ENCODE measurements around the gene PTPRK. TPM values are rescaled to one million over a fixed set of nuclear protein-coding genes. Genes with fewer than 3 reads are reported as not detected.
A peak's percentile ranks its signal among the peaks of the same experiment; 100 is the strongest.

Gene PTPRK
- total and polyA plus RNA-seq, 12 donors: 7.5 to 47.7 (median 35.7) TPM

DNA sequence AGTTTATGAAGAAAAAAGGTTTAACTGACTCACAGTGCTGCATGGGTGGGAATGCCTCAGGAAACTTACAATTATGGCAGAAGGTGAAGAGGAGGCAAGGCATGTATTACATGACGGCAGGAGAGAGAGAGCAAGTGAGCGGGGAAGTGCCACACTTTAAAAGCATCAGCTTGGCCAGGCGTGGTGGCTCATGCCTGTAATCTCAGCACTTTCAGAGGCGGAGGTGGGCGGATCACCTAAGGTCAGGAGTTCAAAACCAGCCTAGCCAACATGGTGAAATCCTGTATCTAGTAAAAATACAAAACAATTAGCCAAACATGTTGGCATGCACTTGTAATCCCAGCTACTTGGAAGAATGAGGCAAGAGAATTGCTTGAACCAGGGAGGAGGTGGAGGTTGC lies 406.2 kb downstream of the PTPRK start:
- ATAC-seq: no peak
- H3K9me3 ChIP-seq: no peaks in the 10 kb centered on the region
- intact Hi-C loops (cut with DNase I): no loop called here

DNA sequence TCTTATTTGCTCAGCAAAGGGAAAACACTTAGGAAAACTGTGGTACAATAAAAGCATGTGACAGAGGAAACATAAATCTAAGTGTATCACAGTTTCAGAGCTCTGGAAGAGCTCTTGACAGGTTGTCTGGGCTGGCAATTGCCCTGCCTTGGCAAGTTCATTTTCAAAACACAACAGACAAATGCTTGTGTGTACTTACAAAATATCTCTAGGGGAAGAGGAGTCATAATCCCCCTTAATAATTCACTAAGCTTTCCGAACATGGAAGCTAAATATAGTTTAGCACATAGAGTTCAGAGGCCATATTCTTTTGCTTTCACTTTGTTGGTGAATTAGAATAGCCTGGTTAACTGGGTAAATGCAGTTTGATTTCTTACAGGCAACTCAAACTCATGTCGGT lies 407.9 kb downstream of the PTPRK start:
- Histone ChIP-seq H3K27ac (peak overlapping the region in 7 of 10 donors; percentile 3 to 72 (median 54)), H3K27me3 (no peaks in the 10 kb centered on the region), H3K4me3 (peak overlapping the region in 8 of 10 donors; percentile 8 to 48 (median 33)), H3K36me3 (no peaks in the 10 kb centered on the region), H3K9me3 (no peaks in the 10 kb centered on the region), H3K4me1 (peaks cover 0 to 41% (median 18%) of the 10 kb centered on the region in 9 donors)
- 20 to 28% methylated on average over 2 of the region's 2 CpGs for WGBS, 2 donors
- ATAC-seq (peak in 7 of 8 donors; percentile 28 to 85 (median 58)), DNase-seq (no peak)
- TF ChIP-seq, protein P1, sequence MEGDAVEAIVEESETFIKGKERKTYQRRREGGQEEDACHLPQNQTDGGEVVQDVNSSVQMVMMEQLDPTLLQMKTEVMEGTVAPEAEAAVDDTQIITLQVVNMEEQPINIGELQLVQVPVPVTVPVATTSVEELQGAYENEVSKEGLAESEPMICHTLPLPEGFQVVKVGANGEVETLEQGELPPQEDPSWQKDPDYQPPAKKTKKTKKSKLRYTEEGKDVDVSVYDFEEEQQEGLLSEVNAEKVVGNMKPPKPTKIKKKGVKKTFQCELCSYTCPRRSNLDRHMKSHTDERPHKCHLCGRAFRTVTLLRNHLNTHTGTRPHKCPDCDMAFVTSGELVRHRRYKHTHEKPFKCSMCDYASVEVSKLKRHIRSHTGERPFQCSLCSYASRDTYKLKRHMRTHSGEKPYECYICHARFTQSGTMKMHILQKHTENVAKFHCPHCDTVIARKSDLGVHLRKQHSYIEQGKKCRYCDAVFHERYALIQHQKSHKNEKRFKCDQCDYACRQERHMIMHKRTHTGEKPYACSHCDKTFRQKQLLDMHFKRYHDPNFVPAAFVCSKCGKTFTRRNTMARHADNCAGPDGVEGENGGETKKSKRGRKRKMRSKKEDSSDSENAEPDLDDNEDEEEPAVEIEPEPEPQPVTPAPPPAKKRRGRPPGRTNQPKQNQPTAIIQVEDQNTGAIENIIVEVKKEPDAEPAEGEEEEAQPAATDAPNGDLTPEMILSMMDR (IDR thresholded peaks at IDR 0.05): no peak
- intact Hi-C loops (cut with DNase I): no loop called here

More for the DNA sequence above, 406.2 kb downstream of the PTPRK start:
- peaks cover 0 to 48% (median 18%) of the 10 kb centered on the region in 9 donors for H3K4me1 ChIP-seq
- H3K4me3 ChIP-seq: no peak overlapping the region
- TF ChIP-seq, protein P1 (IDR thresholded peaks at IDR 0.05): no peak
- WGBS, 2 donors: 90 to 99% methylated on average over 5 of the region's 5 CpGs
- no peaks in the 10 kb centered on the region for H3K36me3 ChIP-seq
- no peaks in the 10 kb centered on the region for H3K27me3 ChIP-seq
- H3K27ac ChIP-seq: no peak overlapping the region
- no peak for DNase-seq

DNA sequence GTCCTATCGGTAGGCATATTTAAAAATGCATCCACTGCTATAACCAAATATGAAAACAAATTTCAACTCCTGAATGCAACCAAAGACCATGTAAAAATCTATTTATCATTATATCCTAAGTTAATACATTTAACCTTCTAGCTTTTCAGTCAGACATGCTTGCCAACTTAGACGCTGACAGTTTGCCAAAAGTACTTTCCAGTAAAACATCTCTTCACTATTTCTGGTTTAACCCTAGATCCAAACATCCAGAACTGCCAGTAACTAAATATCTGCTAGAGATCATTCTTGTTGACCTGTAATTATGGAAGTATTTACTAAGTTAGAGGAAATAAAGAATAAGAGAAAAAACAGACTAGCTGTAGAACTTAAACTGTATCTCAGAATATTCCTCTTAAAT lies 409.3 kb downstream of the PTPRK start:
- peak in 1 of 2 donors; percentile 31 for DNase-seq
- Histone ChIP-seq H3K9me3 (no peaks in the 10 kb centered on the region), H3K27me3 (no peaks in the 10 kb centered on the region), H3K4me1 (peaks cover 0 to 41% (median 18%) of the 10 kb centered on the region in 9 donors), H3K36me3 (no peaks in the 10 kb centered on the region), H3K4me3 (no peak overlapping the region), H3K27ac (no peak overlapping the region)
- intact Hi-C loops (cut with DNase I): no loop called here
- ATAC-seq: no peak
- TF ChIP-seq, protein P1 (IDR thresholded peaks at IDR 0.05): no peak
- WGBS, 2 donors: 51 to 60% methylated on average over 2 of the region's 2 CpGs

DNA sequence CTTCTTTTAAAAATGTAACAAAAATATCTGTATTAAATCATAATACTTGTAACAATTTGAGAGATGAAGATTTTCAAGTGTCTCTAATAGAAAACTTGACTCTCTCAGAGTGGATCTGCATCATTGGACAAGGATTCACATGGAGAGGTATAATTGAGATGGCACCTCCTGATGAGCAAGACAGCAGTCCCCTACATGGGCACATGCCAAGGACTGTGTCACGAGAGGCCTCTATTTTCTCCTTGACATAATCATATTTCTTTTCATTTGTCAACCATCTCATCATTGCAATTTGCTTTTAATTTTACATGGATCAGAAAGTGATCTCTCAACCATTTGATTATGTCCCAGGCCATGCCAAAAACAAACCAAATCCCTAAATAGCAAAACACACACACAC lies 412.7 kb downstream of the PTPRK start:
- DNase-seq (no peak), ATAC-seq (no peak)
- Histone ChIP-seq H3K27ac (no peak overlapping the region), H3K36me3 (no peaks in the 10 kb centered on the region), H3K4me1 (peaks cover 0 to 24% (median 17%) of the 10 kb centered on the region in 9 donors), H3K27me3 (no peaks in the 10 kb centered on the region), H3K9me3 (no peaks in the 10 kb centered on the region), H3K4me3 (no peak overlapping the region)
- TF ChIP-seq, protein P1 (IDR thresholded peaks at IDR 0.05): no peak
- 82 to 83% methylated on average over 1 of the region's 1 CpG for WGBS, 2 donors
- intact Hi-C loops (cut with DNase I): no loop called here
